Endothelial cell (in vitro differentiated cells): ENCODE data around the gene LRWD1. TPM values are rescaled to one million over a fixed set of nuclear protein-coding genes. Genes with fewer than 3 reads are reported as not detected.
"Not testable (repeated sequence)": the region's sequence is repeated elsewhere in the genome, so short reads cannot be mapped to it uniquely, and the experiment has no call there.

ENCODE experiments used
- DNase-seq: peaks from one replicate; pipeline ENCODE4 v3.0.0; 2021; ENCODE audit warnings: low spot score
- H3K27ac Mint-ChIP-seq: one replicate; pipeline ENCODE4 v1.8.0; 2021; ENCODE audit warnings: mixed read lengths, inconsistent platforms; ENCODE audit not compliant: unreplicated experiment
- H3K27me3 Mint-ChIP-seq: one replicate; pipeline ENCODE4 v1.8.0; 2021; ENCODE audit warnings: mild to moderate bottlenecking, moderate library complexity, mixed read lengths, inconsistent platforms; ENCODE audit not compliant: unreplicated experiment
- H3K36me3 Mint-ChIP-seq: one replicate; pipeline ENCODE4 v1.8.0; 2021; ENCODE audit warnings: mild to moderate bottlenecking, low read depth, mixed read lengths, inconsistent platforms; ENCODE audit not compliant: unreplicated experiment
- H3K4me1 Mint-ChIP-seq: one replicate; pipeline ENCODE4 v1.8.0; 2021; ENCODE audit warnings: mild to moderate bottlenecking, mixed read lengths, inconsistent platforms; ENCODE audit not compliant: unreplicated experiment
- H3K4me3 Mint-ChIP-seq: one replicate; pipeline ENCODE4 v1.8.0; 2021; ENCODE audit warnings: mild to moderate bottlenecking, mixed read lengths, inconsistent platforms; ENCODE audit not compliant: unreplicated experiment
- H3K9me3 Mint-ChIP-seq: one replicate; pipeline ENCODE4 v1.8.0; 2021; ENCODE audit warnings: mixed read lengths, inconsistent platforms; ENCODE audit not compliant: unreplicated experiment
- total RNA-seq: library from RNA; stranded (reverse); fragmentation: NEBNext Ultra II Directional; extraction: Animal tissue kit (Norgen Biotek cat#: 25700); gene quantifications from one replicate; pipeline ENCODE4 v1.2.1, GENCODE V29; 2021; ENCODE audit not compliant: unreplicated experiment
- TF ChIP-seq, protein P1 (sequence below): fragments of 200-600 bp; sonication (generic); IDR thresholded peaks from one replicate; pipeline ENCODE4 v1.5.0; 2021; ENCODE audit warnings: antibody characterized with exemption; ENCODE audit not compliant: unreplicated experiment

LRWD1 gene
- total RNA-seq, 1 donor from 2014 or later = 30.3 TPM

DNA sequence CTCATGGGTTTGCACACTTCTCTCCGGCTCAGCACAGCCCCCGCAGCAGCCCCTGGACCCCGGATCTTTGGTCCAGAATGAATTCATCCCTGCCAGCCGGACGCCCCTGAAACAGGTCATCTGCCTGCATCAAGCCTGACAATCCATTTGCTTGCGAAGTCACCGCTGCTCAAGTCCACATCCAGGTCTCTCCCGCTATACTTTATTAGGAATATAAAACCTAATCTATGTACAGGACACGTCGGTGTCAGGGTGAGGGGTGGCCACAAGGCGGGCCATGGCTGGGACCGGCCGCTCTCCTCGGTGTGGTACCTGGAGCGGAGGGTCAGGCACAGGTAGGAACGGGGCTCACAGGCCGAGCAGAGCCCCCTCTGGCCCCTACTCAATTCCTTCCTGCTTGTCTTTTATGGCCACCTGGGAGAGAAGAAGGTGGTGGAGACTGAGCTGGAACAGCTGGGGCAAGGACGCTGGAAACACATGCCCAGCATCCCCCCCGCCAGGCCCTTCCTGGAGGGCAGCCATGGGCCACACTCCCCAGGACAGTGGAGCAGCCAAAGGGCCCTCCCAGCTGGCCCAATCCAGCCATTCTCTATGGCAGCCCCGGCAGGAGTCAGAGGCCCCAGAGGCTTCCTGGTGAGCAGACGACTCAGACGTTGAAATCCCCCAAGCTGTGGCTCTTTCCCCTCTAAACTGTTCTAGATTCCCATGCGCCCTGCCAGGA, 8.6 kb downstream of the LRWD1 start:
- H3K36me3 Mint-ChIP-seq = peaks cover 9% of the 10 kb centered on the region
- H3K4me3 Mint-ChIP-seq = no peak overlapping the region
- H3K27ac Mint-ChIP-seq = no peak overlapping the region
- H3K27me3 Mint-ChIP-seq = peaks cover 4% of the 10 kb centered on the region
- TF ChIP-seq, protein P1, sequence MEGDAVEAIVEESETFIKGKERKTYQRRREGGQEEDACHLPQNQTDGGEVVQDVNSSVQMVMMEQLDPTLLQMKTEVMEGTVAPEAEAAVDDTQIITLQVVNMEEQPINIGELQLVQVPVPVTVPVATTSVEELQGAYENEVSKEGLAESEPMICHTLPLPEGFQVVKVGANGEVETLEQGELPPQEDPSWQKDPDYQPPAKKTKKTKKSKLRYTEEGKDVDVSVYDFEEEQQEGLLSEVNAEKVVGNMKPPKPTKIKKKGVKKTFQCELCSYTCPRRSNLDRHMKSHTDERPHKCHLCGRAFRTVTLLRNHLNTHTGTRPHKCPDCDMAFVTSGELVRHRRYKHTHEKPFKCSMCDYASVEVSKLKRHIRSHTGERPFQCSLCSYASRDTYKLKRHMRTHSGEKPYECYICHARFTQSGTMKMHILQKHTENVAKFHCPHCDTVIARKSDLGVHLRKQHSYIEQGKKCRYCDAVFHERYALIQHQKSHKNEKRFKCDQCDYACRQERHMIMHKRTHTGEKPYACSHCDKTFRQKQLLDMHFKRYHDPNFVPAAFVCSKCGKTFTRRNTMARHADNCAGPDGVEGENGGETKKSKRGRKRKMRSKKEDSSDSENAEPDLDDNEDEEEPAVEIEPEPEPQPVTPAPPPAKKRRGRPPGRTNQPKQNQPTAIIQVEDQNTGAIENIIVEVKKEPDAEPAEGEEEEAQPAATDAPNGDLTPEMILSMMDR = no peak
- H3K9me3 Mint-ChIP-seq = no peaks in the 10 kb centered on the region
- no peak for DNase-seq
- H3K4me1 Mint-ChIP-seq = no peaks in the 10 kb centered on the region

GRCh38 chr7:102474116-102474515, 9.3 kb downstream of the LRWD1 start:
- H3K4me3 Mint-ChIP-seq, H3K27ac Mint-ChIP-seq, H3K27me3 Mint-ChIP-seq, H3K36me3 Mint-ChIP-seq, H3K9me3 Mint-ChIP-seq, H3K4me1 Mint-ChIP-seq: not testable (repeated sequence)
- DNase-seq = peak; percentile 2

- DNase-seq, H3K27me3 Mint-ChIP-seq, H3K36me3 Mint-ChIP-seq, H3K4me1 Mint-ChIP-seq, H3K4me3 Mint-ChIP-seq, H3K9me3 Mint-ChIP-seq, H3K27ac Mint-ChIP-seq: not testable (repeated sequence)
These were observed 10.1 kb downstream of the LRWD1 start for GRCh38 chr7:102474736-102475435.

DNA sequence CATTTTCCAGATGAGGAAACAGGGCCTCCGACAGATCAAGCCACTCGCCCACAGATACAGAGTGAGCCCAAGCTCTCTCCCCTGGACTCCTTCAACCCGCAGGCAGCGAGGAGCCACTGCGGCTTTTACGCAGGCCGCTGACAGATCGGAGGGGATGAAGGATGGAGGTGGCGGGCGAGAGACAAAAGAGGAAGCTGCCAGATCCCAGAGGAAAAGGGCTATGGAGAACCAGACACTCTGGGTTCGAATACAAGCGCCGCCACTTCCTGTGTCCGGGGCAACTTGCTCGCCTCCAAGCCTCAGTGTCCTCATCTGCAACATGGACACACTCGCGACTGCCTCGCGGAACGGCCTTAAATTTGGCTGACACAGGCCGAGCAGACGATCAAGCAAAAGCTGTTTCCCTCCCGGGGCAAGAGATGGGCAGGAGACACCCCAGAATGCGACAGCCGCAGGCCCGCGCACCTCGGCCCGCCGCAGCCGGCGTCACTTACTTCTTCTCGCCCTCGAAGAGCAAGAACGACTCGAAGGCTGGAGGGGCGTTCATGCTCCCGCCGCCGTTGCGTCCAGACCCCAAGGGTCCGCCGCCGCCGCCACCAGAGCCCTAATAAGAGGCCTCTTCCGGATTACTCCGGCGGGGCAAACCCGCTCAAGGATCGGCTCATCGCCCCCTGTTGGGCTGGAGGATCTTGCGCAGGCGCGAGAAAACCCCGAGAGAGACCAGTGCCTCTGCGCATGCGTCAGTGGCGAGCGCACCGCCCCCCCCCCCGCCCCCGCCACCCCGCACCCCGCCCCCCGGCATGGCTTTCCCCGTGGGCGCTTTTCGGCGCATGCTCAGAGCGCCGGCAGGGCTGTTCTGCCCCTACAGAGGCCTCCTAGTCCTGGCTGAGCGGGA, 13.8 kb downstream of the LRWD1 start, which contains the start of gene POLR2J:
Gene POLR2J, minus strand, starts transcription at position 609 of the 895 bp plus-strand sequence. Its CDS starts 62 bp downstream, at position 547.
- H3K9me3 Mint-ChIP-seq, H3K27ac Mint-ChIP-seq, H3K4me1 Mint-ChIP-seq, H3K36me3 Mint-ChIP-seq, H3K27me3 Mint-ChIP-seq: not testable (repeated sequence)
- peak within 1 kb of the TSS; percentile 89 for H3K4me3 Mint-ChIP-seq
- DNase-seq = peak; percentile 80

DNA sequence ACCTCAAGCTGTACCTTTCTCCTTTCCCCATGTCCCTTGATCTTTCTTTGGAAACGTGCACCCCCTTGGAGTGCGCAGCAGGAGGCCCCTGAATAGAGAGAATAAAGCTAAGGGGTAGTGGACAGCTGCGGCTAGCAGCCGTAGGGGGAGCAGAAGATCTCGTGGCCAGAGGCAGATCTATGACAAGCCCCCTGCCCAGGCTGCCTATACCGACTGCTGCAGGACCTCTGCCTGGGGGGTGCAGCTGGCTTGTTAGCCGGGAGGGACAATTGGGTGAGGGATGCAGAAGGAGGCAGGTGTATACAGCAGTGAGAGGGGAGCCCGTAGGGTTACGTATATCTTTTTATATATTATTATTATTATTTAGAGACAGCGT, 14.4 kb downstream of the LRWD1 start:
- H3K4me1 Mint-ChIP-seq, H3K27me3 Mint-ChIP-seq, H3K27ac Mint-ChIP-seq, DNase-seq, H3K4me3 Mint-ChIP-seq, H3K9me3 Mint-ChIP-seq, H3K36me3 Mint-ChIP-seq: not testable (repeated sequence)

DNA sequence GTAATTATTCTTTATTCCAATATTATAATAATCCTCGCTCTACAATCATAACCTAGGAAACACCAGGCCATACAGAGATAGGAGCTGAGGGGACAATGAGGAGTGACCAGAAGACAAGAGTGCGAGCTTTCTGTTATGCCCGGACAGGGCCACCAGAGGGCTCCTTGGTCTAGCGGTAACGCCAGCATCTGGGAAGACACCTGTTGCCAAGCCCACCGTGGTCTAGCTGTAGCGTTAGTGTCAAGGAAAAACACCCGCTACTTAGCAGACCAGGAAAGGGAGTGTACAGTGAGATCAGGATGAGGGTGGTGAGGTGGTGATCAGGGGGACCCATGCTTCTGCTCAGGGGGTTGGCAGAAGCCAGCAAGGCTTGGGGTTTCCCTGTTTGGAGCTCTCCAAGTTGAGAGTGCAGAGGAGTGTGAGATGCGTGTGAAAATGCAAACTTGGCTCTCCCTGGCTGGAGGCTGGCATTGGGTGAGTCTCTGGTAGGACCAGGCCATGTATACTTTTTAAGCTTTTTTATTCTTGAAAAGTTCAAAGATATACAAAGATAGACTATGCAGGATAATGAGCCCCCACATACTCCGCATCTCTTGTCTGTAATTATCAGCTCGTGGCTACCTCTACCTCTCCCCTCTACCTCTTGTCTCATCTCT, 15.3 kb downstream of the LRWD1 start:
- peak; percentile 70 for DNase-seq
- H3K4me1 Mint-ChIP-seq, H3K27me3 Mint-ChIP-seq, H3K9me3 Mint-ChIP-seq, H3K27ac Mint-ChIP-seq, H3K36me3 Mint-ChIP-seq, H3K4me3 Mint-ChIP-seq: not testable (repeated sequence)
- TF ChIP-seq, protein P1 = peak; percentile 18

GRCh38 chr7:102481962-102482361, 17.2 kb downstream of the LRWD1 start:
- DNase-seq, H3K9me3 Mint-ChIP-seq, H3K4me3 Mint-ChIP-seq, H3K4me1 Mint-ChIP-seq, H3K27me3 Mint-ChIP-seq, H3K27ac Mint-ChIP-seq, H3K36me3 Mint-ChIP-seq: not testable (repeated sequence)

- not testable (repeated sequence) for H3K27me3 Mint-ChIP-seq, DNase-seq, H3K4me3 Mint-ChIP-seq, H3K4me1 Mint-ChIP-seq, H3K27ac Mint-ChIP-seq, H3K36me3 Mint-ChIP-seq, H3K9me3 Mint-ChIP-seq
These were observed 19.5 kb downstream of the LRWD1 start for GRCh38 chr7:102484317-102484716.

GRCh38 chr7:102490529-102491075, 25.8 kb downstream of the LRWD1 start:
- H3K27ac Mint-ChIP-seq, H3K36me3 Mint-ChIP-seq, DNase-seq, H3K4me3 Mint-ChIP-seq, H3K9me3 Mint-ChIP-seq, H3K27me3 Mint-ChIP-seq, H3K4me1 Mint-ChIP-seq: not testable (repeated sequence)
